IMR-90 (cell line): ENCODE data around the gene ABHD3.

ENCODE experiments used
- POLR2A ChIP-seq: IDR thresholded peaks from 2 replicates; pipeline ENCODE4 v1.6.1; 2012; ENCODE audit warnings: mild to moderate bottlenecking, low read depth, low read length
- RFX5 ChIP-seq: IDR thresholded peaks from 2 replicates; pipeline ENCODE4 v1.8.0; 2012; ENCODE audit warnings: low read depth, mild to moderate bottlenecking, low read length, moderate library complexity
- TF ChIP-seq, protein P1 (sequence below): conservative IDR thresholded peaks from 2 replicates; pipeline ENCODE4 v1.5.1; 2012; ENCODE audit warnings: mild to moderate bottlenecking, low read depth, low read length, improper control_type of control experiment

DNA sequence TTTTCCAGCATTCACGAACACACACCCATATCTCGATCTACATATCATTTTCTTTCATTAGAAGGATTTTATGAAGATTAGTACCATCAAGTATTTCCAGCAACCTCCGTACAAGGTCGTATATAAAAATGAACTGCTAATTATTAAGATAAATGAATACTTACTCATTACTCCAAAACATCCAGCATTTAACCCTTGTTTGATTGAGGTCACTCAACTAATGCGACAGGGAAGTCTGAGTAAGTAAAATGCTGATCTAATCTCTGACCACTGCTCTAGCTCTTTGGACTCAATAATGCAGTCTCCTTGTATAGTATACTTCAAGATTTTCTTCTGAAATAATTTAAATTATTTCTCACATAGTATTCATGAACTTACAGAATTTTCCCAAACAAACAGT, 2.0 kb downstream of the ABHD3 start:
- no peak for TF ChIP-seq POLR2A
- TF ChIP-seq, protein P1, sequence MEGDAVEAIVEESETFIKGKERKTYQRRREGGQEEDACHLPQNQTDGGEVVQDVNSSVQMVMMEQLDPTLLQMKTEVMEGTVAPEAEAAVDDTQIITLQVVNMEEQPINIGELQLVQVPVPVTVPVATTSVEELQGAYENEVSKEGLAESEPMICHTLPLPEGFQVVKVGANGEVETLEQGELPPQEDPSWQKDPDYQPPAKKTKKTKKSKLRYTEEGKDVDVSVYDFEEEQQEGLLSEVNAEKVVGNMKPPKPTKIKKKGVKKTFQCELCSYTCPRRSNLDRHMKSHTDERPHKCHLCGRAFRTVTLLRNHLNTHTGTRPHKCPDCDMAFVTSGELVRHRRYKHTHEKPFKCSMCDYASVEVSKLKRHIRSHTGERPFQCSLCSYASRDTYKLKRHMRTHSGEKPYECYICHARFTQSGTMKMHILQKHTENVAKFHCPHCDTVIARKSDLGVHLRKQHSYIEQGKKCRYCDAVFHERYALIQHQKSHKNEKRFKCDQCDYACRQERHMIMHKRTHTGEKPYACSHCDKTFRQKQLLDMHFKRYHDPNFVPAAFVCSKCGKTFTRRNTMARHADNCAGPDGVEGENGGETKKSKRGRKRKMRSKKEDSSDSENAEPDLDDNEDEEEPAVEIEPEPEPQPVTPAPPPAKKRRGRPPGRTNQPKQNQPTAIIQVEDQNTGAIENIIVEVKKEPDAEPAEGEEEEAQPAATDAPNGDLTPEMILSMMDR = no peak
- TF ChIP-seq RFX5 = no peak
